ENCODE data around the gene PCDH1. TPM values are rescaled to one million over a fixed set of nuclear protein-coding genes. Genes with fewer than 3 reads are reported as not detected.

PCDH1 gene
- total and polyA plus RNA-seq, 2 of the 13 experiments (the other 11 are each of a cell fraction or from before 2014, with no cell fraction given), result 0.11 to 0.83 TPM

- TF ChIP-seq ZHX2 (IDR thresholded peaks at IDR 0.05; ENCODE audit: low read depth) (no peak), ZHX2 (CRISPR knock-in tag; IDR thresholded peaks at IDR 0.05; ENCODE audit: borderline replicate concordance) (no peak), ZNF263 (CRISPR knock-in tag; IDR thresholded peaks at IDR 0.05) (peak; percentile 51; the same call in 1 of the 2 replicates), MBD4 (IDR thresholded peaks at IDR 0.05; ENCODE audit: borderline replicate concordance, low read length) (no peak), ZNF670 (CRISPR knock-in tag; IDR thresholded peaks at IDR 0.05; ENCODE audit: borderline replicate concordance) (no peak), ZSCAN12 (CRISPR knock-in tag; IDR thresholded peaks at IDR 0.05) (no peak), NKX3-1 (CRISPR knock-in tag; IDR thresholded peaks at IDR 0.05) (no peak), ZNF768 (CRISPR knock-in tag; IDR thresholded peaks at IDR 0.05) (peak; percentile 44; the same call in 1 of the 2 replicates), NFKB2 (CRISPR knock-in tag; IDR thresholded peaks at IDR 0.05; ENCODE audit: borderline replicate concordance) (peak; percentile 63; the same call in 1 of the 2 replicates), CSRNP1 (CRISPR knock-in tag; IDR thresholded peaks at IDR 0.05) (peak; percentile 44; the same call in 1 of the 2 replicates), NR0B2 (CRISPR knock-in tag; IDR thresholded peaks at IDR 0.05) (no peak), ZNF839 (CRISPR knock-in tag; IDR thresholded peaks at IDR 0.05; ENCODE audit: borderline replicate concordance) (0 out of 2 replicates have a peak, but pooled peaks have one; percentile 28), HMGXB4 (CRISPR knock-in tag; IDR thresholded peaks at IDR 0.05; ENCODE audit: borderline replicate concordance in 1 of 2, low read depth in 1 of 2) (peak; percentile 40 to 46; a peak in 1 of 4 replicates), SNRNP70 (IDR thresholded peaks at IDR 0.05; ENCODE audit: low read depth, low read length) (no peak)
Observed at GRCh38 chr5:141914199-141914743, 36.1 kb upstream of the PCDH1 start (continued).
